ENCODE measurements around the gene TRIM71. TPM values are rescaled to one million over a fixed set of nuclear protein-coding genes. Genes with fewer than 3 reads are reported as not detected.

Gene TRIM71
- total RNA-seq: 9.7 TPM

GRCh38 chr3:32817558-32818228 lies at the start of gene TRIM71:
TRIM71 (plus strand) TSS chr3:32817997; CDS start chr3:32818081, 84 bp downstream.

Other genes with a start within 250 kb of the TRIM71 start
- gene DYNC1LI1, start 247.1 kb upstream of the TRIM71 start, total RNA-seq: 75.0 TPM
- gene CNOT10, start 132.8 kb upstream of the TRIM71 start, total RNA-seq: 40.3 TPM
- 0.22 TPM for gene CCR4, start 133.6 kb downstream of the TRIM71 start, total RNA-seq